Motor neuron (in vitro differentiated cells): ENCODE results near the gene SYT2. TPM values are rescaled to one million over a fixed set of nuclear protein-coding genes. Genes with fewer than 3 reads are reported as not detected.
A peak's percentile ranks its signal among the peaks of the same experiment; 100 is the strongest.
"Not testable (repeated sequence)": the region's sequence is repeated elsewhere in the genome, so short reads cannot be mapped to it uniquely, and the experiment has no call there.

Experiments
- ATAC-seq, 8 experiments: fragments of 200-7000 bp; cut with Tn5 transposase; replicated peaks in 6 of 8; 2 replicates each; pipeline ENCODE4 v1.8.0; 2021; ENCODE audit warnings: mild to moderate bottlenecking in 8 of 8, moderate library complexity in 8 of 8
- H3K27ac ChIP-seq, 2 donors: fragments of 250-450 bp; sonication (Bioruptor Pico); 2 replicates each; pipeline ENCODE4 v1.9.0; 2021; ENCODE audit warnings: antibody characterized with exemption in 2 of 2, mild to moderate bottlenecking in 2 of 2, moderate library complexity in 1 of 2
- H3K4me1 ChIP-seq, 2 donors: fragments of 250-450 bp; sonication (Bioruptor Pico); replicated peaks in 1 of 2; 2 replicates each; pipeline ENCODE4 v1.6.1; 2021; ENCODE audit warnings: antibody characterized with exemption in 2 of 2, mild to moderate bottlenecking in 2 of 2, moderate library complexity in 1 of 2
- H3K4me3 ChIP-seq, 5 donors: fragments of 250-450 bp; sonication (Bioruptor Pico); 2 replicates each; pipeline ENCODE4 v1.9.0; 2021; ENCODE audit warnings: antibody characterized with exemption in 5 of 5, mild to moderate bottlenecking in 5 of 5, moderate library complexity in 4 of 5
- WGBS, 10 experiments: fragments of 450-650 bp; shearing (Covaris generic); methylation state at CpG; one replicate each; pipeline ENCODE4 v1.0.0; 2022; 5-methylcytosine and 5-hydroxymethylcytosine counted together
- in situ Hi-C, 9 experiments: fragments of 400-800 bp; cut with MboI; loops; one replicate each; pipeline ENCODE4 v1.15.0; 2021; ENCODE audit warnings: low sequenced_read_pairs in 9 of 9, low pct_unique_long_range_greater_than_20kb in 2 of 9; ENCODE audit not compliant: unreplicated experiment in 9 of 9
- total RNA-seq, 8 experiments: library from RNA; unstranded; fragments of 300-600 nt; gene quantifications; 2 replicates each; pipeline versions ENCODE4 v1.2.3 to v1.2.4, GENCODE V29; 2022

The SYT2 gene
- total RNA-seq, 8 experiments from 2014 or later: 0.29 to 23.5 (median 5.5) TPM

DNA sequence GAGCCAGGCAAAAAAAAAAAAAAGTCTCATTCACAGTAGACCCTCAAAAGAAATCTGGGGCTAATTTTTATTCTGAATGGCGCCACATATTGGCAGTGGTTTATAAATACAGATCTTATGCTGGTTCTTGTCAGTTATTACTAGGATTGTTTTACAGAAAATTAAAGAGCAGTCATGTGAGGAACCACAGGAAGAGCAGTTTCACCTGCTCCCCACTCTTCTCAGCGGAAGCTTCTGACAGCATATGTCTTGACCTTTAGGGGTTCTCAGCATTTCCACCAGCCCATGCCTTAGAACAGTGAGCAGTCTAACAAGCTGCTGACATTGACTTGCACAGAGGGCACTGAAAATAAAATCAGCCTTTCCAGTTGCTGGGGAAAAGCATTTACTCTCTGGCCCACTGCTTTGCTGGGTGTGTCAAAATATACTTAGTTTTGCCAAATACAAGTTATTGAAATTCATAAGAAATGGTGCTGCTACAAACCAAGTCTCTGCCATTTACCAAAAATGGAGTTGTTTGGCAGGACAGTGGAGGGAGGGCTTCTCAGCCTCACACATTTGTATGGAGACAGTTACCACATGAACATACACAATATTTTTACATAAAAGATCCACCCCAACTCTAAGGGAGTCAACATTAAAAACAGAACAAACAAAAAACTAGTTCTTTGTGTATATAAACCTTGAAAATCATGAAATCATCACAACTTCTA, 144.2 kb downstream of the SYT2 start:
- 22 to 100% (median 76%) methylated on average over 1 to 2 of the region's 2 CpGs; no CpG with 5 or more reads in 2 of the 10 experiments for WGBS, 10 experiments
- no peak overlapping the region for H3K4me3 ChIP-seq
- H3K27ac ChIP-seq: no peak overlapping the region
- peaks cover 11 to 41% of the 10 kb centered on the region in 2 donors for H3K4me1 ChIP-seq
- ATAC-seq: peak in 5 of 8 experiments; percentile 3 to 50 (median 31)
- in situ Hi-C loops: no loop called here

DNA sequence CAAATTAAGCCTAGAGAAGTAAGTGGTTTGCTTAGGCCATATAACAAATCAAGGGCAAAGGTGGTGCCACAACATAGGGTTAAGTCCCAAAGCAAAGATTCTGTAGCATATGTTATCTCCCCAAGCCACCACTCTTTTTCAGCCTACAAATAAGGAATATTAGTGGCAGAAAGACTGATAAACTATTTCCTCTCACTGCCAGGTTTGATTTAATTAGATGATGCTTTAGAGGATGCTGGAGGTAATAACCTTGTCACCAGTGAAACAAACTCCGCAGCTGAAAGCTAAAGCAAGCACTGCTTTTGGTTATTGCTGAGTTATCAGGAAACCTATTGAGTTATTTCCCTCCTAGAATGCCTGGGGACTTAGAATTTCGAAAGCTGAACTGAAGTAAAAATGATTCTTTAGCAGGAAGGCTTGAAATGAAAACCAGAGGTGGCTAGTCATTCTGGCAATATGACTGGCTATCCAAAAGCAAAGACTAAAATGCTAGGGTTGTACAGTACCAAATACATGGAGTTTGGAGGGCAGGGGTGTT, 145.2 kb downstream of the SYT2 start:
- peaks cover 11 to 41% of the 10 kb centered on the region in 2 donors for H3K4me1 ChIP-seq
- no peak overlapping the region for H3K4me3 ChIP-seq
- no peak overlapping the region for H3K27ac ChIP-seq
- in situ Hi-C loops: no loop called here
- no peak for ATAC-seq
- 42 to 100% (median 91%) methylated on average over 1 to 2 of the region's 2 CpGs for WGBS, 10 experiments

DNA sequence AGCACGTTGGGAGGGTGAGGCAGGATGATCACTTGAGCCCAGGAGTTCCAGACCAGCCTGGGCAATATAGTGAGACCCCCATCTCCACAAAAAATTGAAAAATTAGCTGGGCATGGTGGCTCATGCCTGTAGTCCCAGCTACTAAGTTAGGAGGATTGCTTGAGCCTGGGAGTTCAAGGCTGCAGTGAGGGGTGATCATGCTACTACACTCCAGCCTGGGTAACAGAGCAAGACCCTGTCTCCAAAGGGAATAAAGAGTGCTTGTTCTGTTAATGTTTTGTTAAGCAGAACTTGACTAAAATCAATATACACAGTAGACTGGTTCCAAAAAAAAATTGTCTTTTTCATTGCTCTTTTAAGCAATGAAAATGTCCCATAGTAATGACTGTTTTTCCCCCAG, 146.4 kb downstream of the SYT2 start:
- Histone ChIP-seq H3K4me3 (no peak overlapping the region), H3K4me1 (peaks cover 11 to 32% of the 10 kb centered on the region in 2 donors), H3K27ac (no peak overlapping the region)
- WGBS, 10 experiments: 60 to 100% (median 100%) methylated on average over 1 of the region's 1 CpG; no CpG with 5 or more reads in 3 of the 10 experiments
- in situ Hi-C loops: no loop called here
- no peak for ATAC-seq

DNA sequence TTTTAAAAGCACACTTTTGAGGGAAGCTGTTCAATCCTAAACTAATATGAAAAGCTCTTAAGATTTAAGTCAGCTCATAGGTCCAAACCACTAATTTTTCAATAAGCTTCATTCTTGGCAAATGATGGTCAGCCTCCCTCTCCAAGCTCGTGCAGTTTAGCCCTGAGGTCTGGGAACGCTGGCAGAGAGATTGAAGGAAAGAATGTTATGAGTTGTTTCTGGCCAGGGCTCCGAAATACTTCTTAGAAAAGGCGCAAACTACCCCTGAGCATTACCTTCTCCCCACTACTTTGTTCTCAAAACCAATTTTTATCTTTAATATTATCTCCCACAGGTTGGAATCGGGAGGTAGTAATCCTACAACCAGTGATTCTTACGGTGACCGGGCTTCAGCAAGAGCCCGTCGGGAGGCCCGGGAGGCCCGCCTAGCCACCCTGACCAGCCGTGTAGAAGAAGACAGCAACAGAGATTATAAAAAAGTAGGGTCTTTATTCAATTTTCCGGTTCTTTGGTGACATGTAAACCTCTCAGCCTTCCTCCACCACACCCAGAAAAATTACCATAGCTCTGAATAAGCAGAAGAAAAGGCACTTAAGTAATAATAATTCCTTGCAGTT, 147.7 kb downstream of the SYT2 start:
- 14 to 99% (median 67%) methylated on average over 4 to 13 of the region's 13 CpGs; no CpG with 5 or more reads in 2 of the 10 experiments for WGBS, 10 experiments

DNA sequence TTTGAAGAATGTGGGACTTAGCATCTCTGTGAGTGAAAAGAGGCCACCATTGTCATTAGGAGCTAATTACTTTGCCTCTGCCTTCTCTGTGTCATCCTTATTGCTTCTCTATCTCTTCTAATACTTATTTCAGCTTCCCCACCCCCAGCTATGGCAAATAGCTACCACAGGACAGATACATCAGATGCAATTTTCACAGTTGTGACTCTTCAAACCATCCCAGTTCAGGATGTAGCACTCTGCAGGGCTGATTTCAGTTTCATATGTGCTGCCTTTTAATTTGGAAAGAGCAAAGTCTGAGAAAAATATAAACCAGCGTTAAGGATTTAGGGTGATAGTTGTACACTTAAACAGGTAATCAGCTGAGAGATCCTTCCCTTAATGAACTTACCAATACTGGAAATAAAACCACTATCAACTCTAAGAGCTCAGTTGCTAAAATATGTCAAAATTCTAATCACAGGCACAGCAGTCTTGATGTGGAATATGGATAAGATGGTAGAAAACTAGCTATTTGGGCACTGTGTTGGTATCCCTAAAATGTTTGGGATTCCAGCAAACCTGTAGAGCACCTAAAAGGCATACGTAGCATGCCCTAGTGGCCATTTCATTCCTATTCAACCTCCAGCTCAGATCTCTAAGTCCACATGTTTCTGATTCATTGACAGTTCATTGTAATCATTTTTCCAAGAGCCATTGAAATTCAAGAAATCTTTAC, 148.4 kb downstream of the SYT2 start:
- peak in 1 of 8 experiments; percentile 27 for ATAC-seq
- in situ Hi-C loops: no loop called here
- Histone ChIP-seq H3K4me1 (peaks cover 5 to 16% of the 10 kb centered on the region in 2 donors), H3K27ac (no peak overlapping the region), H3K4me3 (no peak overlapping the region)
- 71 to 100% (median 97%) methylated on average over 1 to 2 of the region's 2 CpGs; no CpG with 5 or more reads in 3 of the 10 experiments for WGBS, 10 experiments

More for the DNA sequence above, 147.7 kb downstream of the SYT2 start:
- in situ Hi-C loops: no loop called here
- no peak overlapping the region for H3K27ac ChIP-seq
- no peak overlapping the region for H3K4me3 ChIP-seq
- H3K4me1 ChIP-seq: peaks cover 7 to 22% of the 10 kb centered on the region in 2 donors
- ATAC-seq: peak in 3 of 8 experiments; percentile 8 to 32 (median 16)

DNA sequence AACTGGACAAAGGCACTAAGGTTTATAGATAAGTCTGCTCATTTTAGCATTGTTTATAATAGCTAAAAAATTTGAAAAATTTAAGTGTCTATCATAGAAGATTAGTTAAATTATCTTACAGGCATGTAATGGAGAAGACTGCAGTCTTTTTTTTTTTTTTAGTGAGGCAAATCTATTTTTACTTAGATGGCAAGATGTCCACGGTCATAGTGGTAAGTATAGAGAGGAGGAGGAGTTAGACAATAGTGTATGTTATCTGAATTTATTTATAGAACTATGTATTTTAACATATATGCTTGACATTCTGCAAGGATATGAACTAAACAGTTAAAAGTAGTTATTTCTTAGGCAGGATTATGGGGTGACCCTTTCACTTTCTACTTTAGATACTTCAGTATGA, 149.0 kb downstream of the SYT2 start:
- 50 to 100% (median 89%) methylated on average over 1 of the region's 1 CpG for WGBS, 10 experiments
- peaks cover 4 to 15% of the 10 kb centered on the region in 2 donors for H3K4me1 ChIP-seq

DNA sequence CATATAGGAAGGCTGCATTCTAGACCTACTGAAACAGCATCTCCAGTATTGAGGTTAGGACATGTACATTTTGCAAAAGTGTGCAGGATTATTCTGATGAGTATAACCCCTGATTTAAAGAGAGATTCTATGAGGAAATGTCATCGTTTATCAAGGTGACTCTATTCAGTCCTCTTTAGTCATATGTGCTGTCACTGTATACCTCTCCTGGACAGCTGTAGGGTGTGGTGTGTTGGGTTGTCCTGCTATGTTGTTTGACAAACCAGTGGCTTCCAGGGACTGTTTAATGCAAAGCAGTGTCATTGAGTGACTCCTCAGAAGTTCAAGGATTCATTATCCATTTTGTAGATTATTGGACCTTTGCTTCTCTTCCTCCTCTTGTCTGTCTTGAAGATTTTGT, 152.6 kb downstream of the SYT2 start:
- WGBS, 10 experiments: 0 to 100% (median 78%) methylated on average over 1 of the region's 1 CpG; no CpG with 5 or more reads in 2 of the 10 experiments
- H3K4me1 ChIP-seq, H3K4me3 ChIP-seq, H3K27ac ChIP-seq, in situ Hi-C loops: not testable (repeated sequence)
- peak in 2 of 8 experiments; percentile 46 to 48 for ATAC-seq

More for the DNA sequence above, 149.0 kb downstream of the SYT2 start:
- Histone ChIP-seq H3K4me3 (no peak overlapping the region), H3K27ac (no peak overlapping the region)
- in situ Hi-C loops: no loop called here
- ATAC-seq: no peak

DNA sequence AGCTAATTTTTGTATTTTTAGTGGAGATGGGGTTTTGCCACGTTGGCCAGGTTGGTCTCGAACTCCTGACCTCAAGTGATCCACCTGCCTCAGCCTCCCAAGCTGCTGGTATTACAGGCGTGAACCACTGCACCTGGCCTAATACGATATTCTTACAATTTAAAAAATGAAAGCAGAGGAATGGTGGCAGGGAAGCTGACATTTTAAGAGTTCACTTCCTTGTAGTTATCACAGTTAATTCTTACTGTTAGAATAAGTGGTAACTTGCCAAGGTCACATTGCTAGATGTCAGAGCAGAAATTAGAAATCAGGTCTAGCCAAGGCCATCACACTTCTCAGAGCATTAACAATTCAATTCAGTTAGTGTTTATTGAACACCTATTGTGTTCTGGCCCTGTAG, 154.2 kb downstream of the SYT2 start:
- in situ Hi-C loops, H3K4me1 ChIP-seq, H3K4me3 ChIP-seq, ATAC-seq, H3K27ac ChIP-seq: not testable (repeated sequence)
- WGBS, 10 experiments: 90 to 100% (median 96%) methylated on average over 2 to 4 of the region's 4 CpGs; no CpG with 5 or more reads in 5 of the 10 experiments

DNA sequence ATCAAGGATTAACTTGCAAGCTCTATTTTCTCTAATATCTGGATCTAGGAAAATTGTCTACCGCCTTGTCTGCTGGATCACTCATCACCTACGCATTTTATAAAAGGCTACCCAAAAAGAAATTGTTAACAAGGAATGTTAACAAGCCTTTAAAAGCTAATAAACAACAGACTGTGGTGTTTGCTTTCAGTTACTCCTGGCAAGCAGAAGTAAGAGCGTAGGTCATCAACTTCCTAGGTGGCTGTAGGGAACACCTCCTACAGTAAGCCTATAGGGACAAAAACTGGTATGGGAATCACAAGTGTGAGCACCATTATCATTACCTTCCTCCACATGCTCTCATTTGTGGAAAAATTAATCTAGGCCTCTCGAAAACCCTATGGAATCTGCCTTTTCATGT, 155.6 kb downstream of the SYT2 start:
- H3K4me3 ChIP-seq, H3K27ac ChIP-seq, ATAC-seq, H3K4me1 ChIP-seq, in situ Hi-C loops: not testable (repeated sequence)
- WGBS, 10 experiments: 94 to 100% (median 100%) methylated on average over 1 to 4 of the region's 4 CpGs; no CpG with 5 or more reads in 5 of the 10 experiments

DNA sequence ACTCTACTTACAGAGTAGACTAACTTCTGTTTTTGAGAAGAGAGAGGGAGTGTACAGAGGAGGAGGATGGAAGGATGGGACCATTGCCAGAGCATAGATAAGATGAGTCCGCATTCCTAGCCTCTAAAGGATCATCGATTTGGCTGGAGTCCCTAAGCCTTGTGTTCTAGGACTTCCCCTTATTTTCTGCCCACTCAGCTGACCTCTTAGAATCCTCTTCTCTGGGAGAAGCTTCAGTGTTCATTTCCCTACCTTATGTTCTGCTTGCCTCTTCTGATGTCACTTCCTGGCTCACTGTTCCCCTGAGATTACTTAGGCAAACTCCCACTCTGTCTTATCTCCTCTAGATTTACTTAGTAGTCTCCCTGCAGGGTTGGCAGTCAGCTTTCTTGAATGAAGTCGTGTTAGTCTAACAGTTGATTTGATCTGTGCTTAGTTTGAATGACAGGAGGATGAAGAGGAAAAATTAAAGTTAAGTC, 156.7 kb downstream of the SYT2 start:
- no peak overlapping the region for H3K27ac ChIP-seq
- in situ Hi-C loops: no loop called here

DNA sequence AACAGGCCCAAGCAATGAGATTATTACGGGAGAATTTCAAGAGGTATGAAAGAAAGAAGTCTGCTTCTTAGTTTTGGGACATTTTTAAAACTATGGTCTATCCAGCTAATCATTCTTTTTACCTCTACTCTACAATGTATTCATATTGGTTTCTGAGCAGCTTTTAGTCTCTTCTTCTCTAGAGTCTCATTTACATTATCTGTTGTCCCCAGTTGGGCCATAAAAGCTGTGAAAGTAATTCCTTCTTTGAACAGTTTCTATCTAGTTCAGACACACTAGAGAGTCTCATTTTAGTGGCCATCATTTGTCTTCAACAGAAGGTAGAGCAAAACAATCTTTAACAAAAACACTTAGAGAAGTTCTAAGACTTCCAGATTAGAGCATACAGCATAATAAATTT, 157.2 kb downstream of the SYT2 start:
- H3K4me1 ChIP-seq, H3K4me3 ChIP-seq, H3K27ac ChIP-seq, in situ Hi-C loops, ATAC-seq: not testable (repeated sequence)
- WGBS, 10 experiments: 0 to 100% (median 83%) methylated on average over 1 of the region's 1 CpG; no CpG with 5 or more reads in 3 of the 10 experiments

More for the DNA sequence above, 156.7 kb downstream of the SYT2 start:
- H3K4me1 ChIP-seq: no peaks in the 10 kb centered on the region
- ATAC-seq: peak in 2 of 8 experiments; percentile 11 to 23
- H3K4me3 ChIP-seq: no peak overlapping the region
- 73 to 100% (median 93%) methylated on average over 1 to 3 of the region's 3 CpGs; no CpG with 5 or more reads in 2 of the 10 experiments for WGBS, 10 experiments

DNA sequence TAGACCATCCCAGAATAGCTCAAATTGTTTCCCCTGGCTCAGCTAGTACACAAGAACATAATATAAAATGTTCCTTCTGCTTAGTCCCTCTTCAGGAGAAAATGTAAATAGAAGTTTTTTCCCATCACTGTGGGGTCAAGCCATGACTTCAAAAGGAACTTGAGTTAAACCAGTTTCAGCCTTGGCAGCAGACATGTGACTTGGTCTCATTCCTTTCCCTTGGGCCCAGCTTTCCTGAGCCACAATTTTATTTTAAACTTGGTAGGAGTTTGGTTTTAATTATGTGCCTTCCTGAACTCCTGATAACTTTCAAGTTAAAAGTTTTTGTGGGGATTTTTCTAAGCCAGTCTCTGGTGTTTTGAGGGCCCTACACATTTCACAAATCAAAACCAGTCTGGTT, 157.6 kb downstream of the SYT2 start:
- H3K4me3 ChIP-seq, in situ Hi-C loops, H3K27ac ChIP-seq, H3K4me1 ChIP-seq, ATAC-seq: not testable (repeated sequence)
